HEK293T (cell line): ENCODE results near the gene PRSS57.

Source experiments
- CTCF ChIA-PET: fragments of 350-600 bp; formaldehyde crosslinking; extraction: SDS; loops from one replicate; lab custom pipeline; 2021; ENCODE audit warnings: antibody characterized with exemption, inconsistent platforms; lab: Yijun Ruan, JAX
- POLR2A ChIA-PET: fragments of 350-600 bp; formaldehyde crosslinking; extraction: SDS; loops from one replicate; lab custom pipeline; 2020; ENCODE audit warnings: antibody characterized with exemption, inconsistent platforms; lab: Yijun Ruan, JAX
- DNase-seq: peaks from one replicate; pipeline ENCODE4 v3.0.0; 2012; ENCODE audit warnings: mixed read lengths; ENCODE audit errors: extremely low spot score
- ARNT ChIP-seq: fragments of 450-650 bp; IDR thresholded peaks from 2 replicates; pipeline ENCODE4 v1.6.1; 2017; ENCODE audit warnings: mild to moderate bottlenecking
- BHLHE40 ChIP-seq: fragments of 450-650 bp; IDR thresholded peaks from 2 replicates; pipeline ENCODE4 v1.6.1; 2016; ENCODE audit warnings: mild to moderate bottlenecking, moderate library complexity, borderline replicate concordance
- CTBP1 ChIP-seq: fragments of 450-650 bp; IDR thresholded peaks from 2 replicates; pipeline ENCODE4 v1.6.1; 2016; ENCODE audit warnings: borderline replicate concordance
- ELF4 ChIP-seq: fragments of 450-650 bp; IDR thresholded peaks from 2 replicates; pipeline ENCODE4 v1.6.1; 2017; ENCODE audit warnings: antibody characterized with exemption
- FOXA1 ChIP-seq: fragments of 450-650 bp; IDR thresholded peaks from 2 replicates; pipeline ENCODE4 v1.6.1; 2016; ENCODE audit warnings: mild to moderate bottlenecking
- FOXK2 ChIP-seq: fragments of 450-650 bp; IDR thresholded peaks from 2 replicates; pipeline ENCODE4 v1.6.1; 2016; ENCODE audit warnings: mild to moderate bottlenecking
- FOXM1 ChIP-seq: fragments of 450-650 bp; IDR thresholded peaks from 2 replicates; pipeline ENCODE4 v1.6.1; 2017; ENCODE audit warnings: mild to moderate bottlenecking, borderline replicate concordance
- HDGF ChIP-seq: fragments of 450-650 bp; IDR thresholded peaks from 2 replicates; pipeline ENCODE4 v1.6.1; 2017; ENCODE audit warnings: antibody characterized with exemption, borderline replicate concordance
- L3MBTL2 ChIP-seq: fragments of 450-650 bp; conservative IDR thresholded peaks from 2 replicates; pipeline ENCODE4 v1.6.1; 2016; ENCODE audit warnings: mild to moderate bottlenecking
- LEF1 ChIP-seq: fragments of 450-650 bp; IDR thresholded peaks from 2 replicates; pipeline ENCODE4 v1.6.1; 2017; ENCODE audit warnings: mild to moderate bottlenecking, borderline replicate concordance
- NFRKB ChIP-seq: fragments of 450-650 bp; IDR thresholded peaks from 2 replicates; pipeline ENCODE4 v1.6.1; 2016; ENCODE audit warnings: mild to moderate bottlenecking, moderate library complexity
- SP1 ChIP-seq: fragments of 450-650 bp; IDR thresholded peaks from 2 replicates; pipeline ENCODE4 v1.6.1; 2017
- SUZ12 ChIP-seq: fragments of 450-650 bp; IDR thresholded peaks from 2 replicates; pipeline ENCODE4 v1.6.1; 2016; ENCODE audit warnings: mild to moderate bottlenecking
- TARDBP ChIP-seq: fragments of 450-650 bp; IDR thresholded peaks from 2 replicates; pipeline ENCODE4 v1.6.1; 2016
- ZNF384 ChIP-seq: fragments of 450-650 bp; IDR thresholded peaks from 2 replicates; pipeline ENCODE4 v1.6.1; 2016
- TF ChIP-seq, protein P1 (sequence below): fragments of 450-650 bp; IDR thresholded peaks from 2 replicates; pipeline ENCODE4 v1.6.1; 2016

Gene PRSS57

GRCh38 chr19:661427-662196 is 33.6 kb downstream of the PRSS57 start:
- POLR2A ChIA-PET: no interaction called here
- CTCF ChIA-PET: no interaction called here
- DNase-seq: no peak
- TF ChIP-seq FOXM1 (no peak), ELF4 (no peak), FOXK2 (no peak)

GRCh38 chr19:660793-661426 is 34.3 kb downstream of the PRSS57 start:
- POLR2A ChIA-PET: interaction anchor here (1.0 kb wide), 1 partner anchor 18 kb away, joined by 3 read pairs; no protein-coding TSS in a partner anchor
- DNase-seq: no peak
- CTCF ChIA-PET: no interaction called here
- TF ChIP-seq ARNT (no peak), SUZ12 (no peak), FOXA1 (no peak), FOXM1 (no peak), BHLHE40 (no peak), TARDBP (no peak), L3MBTL2 (no peak), FOXK2 (no peak), HDGF (no peak), SP1 (no peak), NFRKB (no peak), ELF4 (no peak), CTBP1 (no peak), ZNF384 (no peak), LEF1 (no peak)
- TF ChIP-seq, protein P1, sequence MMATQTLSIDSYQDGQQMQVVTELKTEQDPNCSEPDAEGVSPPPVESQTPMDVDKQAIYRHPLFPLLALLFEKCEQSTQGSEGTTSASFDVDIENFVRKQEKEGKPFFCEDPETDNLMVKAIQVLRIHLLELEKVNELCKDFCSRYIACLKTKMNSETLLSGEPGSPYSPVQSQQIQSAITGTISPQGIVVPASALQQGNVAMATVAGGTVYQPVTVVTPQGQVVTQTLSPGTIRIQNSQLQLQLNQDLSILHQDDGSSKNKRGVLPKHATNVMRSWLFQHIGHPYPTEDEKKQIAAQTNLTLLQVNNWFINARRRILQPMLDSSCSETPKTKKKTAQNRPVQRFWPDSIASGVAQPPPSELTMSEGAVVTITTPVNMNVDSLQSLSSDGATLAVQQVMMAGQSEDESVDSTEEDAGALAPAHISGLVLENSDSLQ: no peak

DNA sequence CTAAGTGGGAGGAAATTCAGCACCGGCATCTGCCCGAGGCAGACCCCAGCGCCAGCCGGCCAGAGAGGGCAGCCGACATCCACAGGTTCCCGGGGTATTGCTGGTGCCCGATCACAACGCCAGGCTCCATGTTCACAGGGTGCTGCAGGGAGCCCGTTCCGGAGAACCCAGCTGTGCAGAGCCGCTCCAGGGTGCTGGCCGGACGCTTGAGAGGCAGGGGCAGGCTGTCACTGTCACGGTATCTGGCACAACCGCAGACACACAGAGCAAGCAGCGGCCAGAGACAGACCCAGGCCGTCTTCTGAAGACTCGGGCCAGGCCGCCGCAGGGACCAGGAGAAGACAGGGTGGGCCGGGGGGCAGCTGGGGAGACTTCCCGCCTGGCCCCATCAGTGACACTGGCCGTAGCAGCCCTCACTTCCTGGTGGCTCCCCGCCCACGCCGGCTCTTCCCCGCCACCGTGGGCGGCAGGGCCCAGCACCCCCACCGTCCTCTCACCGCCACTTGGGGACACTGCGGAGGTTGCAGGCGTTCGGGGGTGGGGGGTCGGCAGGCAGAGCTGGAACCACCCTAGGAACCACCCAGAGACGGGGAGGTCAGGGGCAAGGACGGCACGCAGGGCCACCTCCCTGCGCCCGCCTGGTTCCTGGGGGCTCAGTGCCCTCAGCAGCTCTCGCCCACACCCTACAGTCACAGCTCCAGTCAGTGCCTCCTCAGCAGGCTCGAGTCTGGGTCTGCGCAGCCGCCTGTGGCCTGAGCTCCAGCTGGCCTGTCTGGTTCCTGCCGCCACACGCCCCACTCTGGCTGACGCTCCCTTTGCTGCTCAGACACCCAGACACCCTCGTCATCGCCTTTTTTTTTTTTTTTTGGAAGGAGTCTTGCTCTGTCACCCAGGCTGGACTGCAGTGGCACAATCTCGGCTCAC is 36.1 kb downstream of the PRSS57 start:
- no peak for DNase-seq
- TF ChIP-seq SUZ12 (no peak), HDGF (no peak), LEF1 (no peak), BHLHE40 (no peak), FOXA1 (no peak), SP1 (no peak), FOXK2 (no peak), ARNT (no peak), NFRKB (no peak)
- POLR2A ChIA-PET: no interaction called here
- CTCF ChIA-PET: no interaction called here

GRCh38 chr19:658059-658839 is 37.0 kb downstream of the PRSS57 start:
- TF ChIP-seq NFRKB: no peak
- no peak for TF ChIP-seq LEF1
- TF ChIP-seq CTBP1: no peak
- CTCF ChIA-PET: no interaction called here
- POLR2A ChIA-PET: no interaction called here
- DNase-seq: no peak

GRCh38 chr19:657611-658010 is 37.6 kb downstream of the PRSS57 start:
- ChIA-PET CTCF (no interaction called here), POLR2A (no interaction called here)
- TF ChIP-seq LEF1 (no peak), L3MBTL2 (no peak), ARNT (no peak), FOXA1 (no peak), TARDBP (no peak), HDGF (no peak), FOXM1 (no peak), BHLHE40 (no peak), ELF4 (no peak), ZNF384 (no peak), FOXK2 (no peak), CTBP1 (no peak), NFRKB (no peak)
- TF ChIP-seq, protein P1: no peak
- no peak for DNase-seq
